ENCODE data around the gene THAP7. TPM values are rescaled to one million over a fixed set of nuclear protein-coding genes. Genes with fewer than 3 reads are reported as not detected.
"Not testable (repeated sequence)": the region's sequence is repeated elsewhere in the genome, so short reads cannot be mapped to it uniquely, and the experiment has no call there.

THAP7 gene
- 10 to 100 TPM; 29.1 to 29.8 TPM for total RNA-seq

DNA sequence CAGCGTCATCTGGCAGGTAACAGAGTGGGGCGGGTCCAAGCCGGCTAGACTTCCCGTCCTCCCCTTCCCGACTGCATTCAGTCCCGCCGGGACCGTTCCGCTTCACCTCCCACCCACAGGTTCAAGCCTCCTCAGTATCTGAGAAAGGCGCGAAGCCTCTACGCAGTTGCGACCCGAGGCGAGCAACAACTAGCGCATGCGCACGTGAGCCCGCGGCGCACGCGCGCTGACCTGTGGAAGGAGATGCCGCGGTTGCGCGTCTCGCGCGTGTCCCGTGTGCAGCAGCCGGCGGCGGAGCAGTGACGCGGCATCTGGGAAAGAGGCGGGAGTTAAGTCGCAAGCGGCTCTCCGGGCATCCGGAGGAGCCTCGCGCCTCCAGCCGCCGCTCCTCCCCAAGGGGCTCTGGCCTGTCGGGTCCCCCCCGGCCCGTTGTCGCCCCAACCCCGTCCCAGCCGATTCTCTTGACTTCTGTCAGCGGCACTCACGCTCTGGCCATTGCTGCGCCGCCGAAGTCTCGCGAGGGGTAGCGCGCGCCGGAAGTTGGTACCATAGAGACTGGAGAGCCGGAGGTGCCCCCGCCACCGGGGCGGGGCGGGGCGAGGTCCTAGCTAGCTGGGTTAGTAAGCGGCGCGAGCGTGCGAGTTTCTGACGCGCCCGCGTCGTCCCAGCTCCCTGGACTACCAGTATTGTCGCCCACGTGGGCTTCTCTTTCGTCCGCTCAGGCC is at the start of gene THAP7:
THAP7 (minus strand) TSS at position 518 of the 725 bp plus-strand sequence; CDS start at position 311, 207 bp downstream.
- peak within 1 kb of the TSS; percentile 100 for H3K27ac Mint-ChIP-seq
- ChIA-PET CTCF (interaction anchor here (0.9 to 1.5 kb wide), 4 partner anchors 7 to 49 kb away, joined by 3 to 5 read pairs (median 4); no protein-coding TSS in a partner anchor), POLR2A (no interaction called here)
- DNase-seq = peak; percentile 97
- no peaks in the 10 kb centered on the region for H3K27me3 Mint-ChIP-seq
- no peaks in the 10 kb centered on the region for H3K9me3 Mint-ChIP-seq
- H3K36me3 Mint-ChIP-seq (ENCODE audit: low read depth) = peaks cover 5% of the 10 kb centered on the region
- peaks cover 23% of the 10 kb centered on the region for H3K4me1 Mint-ChIP-seq
- peak within 1 kb of the TSS; percentile 83 for H3K4me3 Mint-ChIP-seq

GRCh38 chr22:21051145-21051830 is 49.4 kb upstream of the THAP7 start:
- ChIA-PET POLR2A (no interaction called here), CTCF (no interaction called here)
- DNase-seq = no peak
- Mint-ChIP-seq H3K4me1 (peaks cover 27% of the 10 kb centered on the region), H3K27ac (peak overlapping the region; percentile 56), H3K9me3 (no peaks in the 10 kb centered on the region), H3K27me3 (no peaks in the 10 kb centered on the region), H3K36me3 (ENCODE audit: low read depth) (no peaks in the 10 kb centered on the region), H3K4me3 (no peak overlapping the region)

GRCh38 chr22:21048965-21049364 is 47.0 kb upstream of the THAP7 start:
- DNase-seq; H3K9me3 Mint-ChIP-seq; H3K27ac Mint-ChIP-seq; H3K36me3 Mint-ChIP-seq (ENCODE audit: low read depth); H3K4me3 Mint-ChIP-seq; CTCF ChIA-PET; POLR2A ChIA-PET: not testable (repeated sequence)
- H3K27me3 Mint-ChIP-seq = peaks cover 15% of the 10 kb centered on the region
- peaks cover 28% of the 10 kb centered on the region for H3K4me1 Mint-ChIP-seq

GRCh38 chr22:21048448-21048847 is 46.5 kb upstream of the THAP7 start:
- Mint-ChIP-seq H3K27me3 (peaks cover 16% of the 10 kb centered on the region), H3K4me1 (peaks cover 33% of the 10 kb centered on the region)
- H3K9me3 Mint-ChIP-seq; H3K27ac Mint-ChIP-seq; H3K36me3 Mint-ChIP-seq (ENCODE audit: low read depth); H3K4me3 Mint-ChIP-seq; DNase-seq; POLR2A ChIA-PET: not testable (repeated sequence)
- CTCF ChIA-PET = interaction anchor here (1.9 kb wide), 1 partner anchor 8 kb away, joined by 5 read pairs; no protein-coding TSS in a partner anchor

DNA sequence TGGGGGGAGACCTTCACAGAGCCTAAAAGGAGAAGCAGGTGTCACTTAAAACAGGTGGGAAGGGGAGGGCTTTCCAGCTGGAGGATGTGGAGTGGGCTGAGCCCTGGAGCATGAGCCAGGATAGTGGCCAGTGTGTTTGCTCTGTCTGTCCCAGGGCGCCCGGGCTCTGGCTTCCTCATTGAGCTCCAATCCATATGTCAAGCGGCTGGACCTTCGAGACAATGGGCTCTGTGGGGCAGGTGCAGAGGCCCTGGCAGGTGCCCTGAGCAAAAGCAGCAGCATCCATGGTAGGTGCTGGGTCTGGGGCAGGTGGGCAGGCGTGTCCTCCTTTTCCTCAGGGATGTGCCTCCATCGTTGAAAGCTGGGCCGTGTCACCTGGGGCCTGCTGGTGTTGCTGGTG is 45.8 kb upstream of the THAP7 start:
- POLR2A ChIA-PET = no interaction called here
- Mint-ChIP-seq H3K27ac (no peak overlapping the region), H3K9me3 (no peaks in the 10 kb centered on the region), H3K4me3 (no peak overlapping the region), H3K36me3 (ENCODE audit: low read depth) (no peaks in the 10 kb centered on the region), H3K27me3 (peaks cover 18% of the 10 kb centered on the region), H3K4me1 (peaks cover 37% of the 10 kb centered on the region)
- DNase-seq = no peak
- CTCF ChIA-PET = interaction anchor here (1.9 kb wide), 1 partner anchor 9 kb away, joined by 5 read pairs; no protein-coding TSS in a partner anchor

DNA sequence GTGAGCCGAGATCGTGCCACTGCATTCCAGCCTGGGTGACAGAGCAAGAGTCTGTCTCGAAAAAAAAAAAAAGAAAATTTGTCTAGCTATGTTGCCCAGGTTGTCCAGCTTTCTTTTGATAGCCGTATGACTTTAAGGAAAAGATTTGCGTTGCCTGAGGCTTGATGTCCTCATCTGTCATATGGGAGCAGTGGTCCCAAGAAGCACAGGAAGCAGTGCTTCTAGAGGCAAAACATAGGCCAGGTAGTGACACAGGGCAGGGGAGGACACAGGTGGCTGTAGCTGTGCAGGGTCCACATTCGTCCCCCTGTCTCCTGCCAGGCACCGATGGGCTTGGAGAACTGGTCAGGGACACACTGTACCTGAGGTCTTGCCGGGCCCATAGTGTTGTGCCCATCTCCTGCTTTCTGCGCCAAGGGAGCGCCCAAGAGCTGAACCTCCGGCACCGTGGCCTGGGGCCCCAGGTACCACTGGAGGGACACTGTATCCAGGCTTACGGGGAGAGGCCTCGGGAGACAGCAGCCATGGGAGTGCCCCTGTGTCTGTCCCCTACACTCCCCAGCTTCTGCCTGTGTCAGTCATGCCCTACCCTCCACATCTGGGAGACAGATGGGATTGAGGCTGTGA is 45.2 kb upstream of the THAP7 start:
- POLR2A ChIA-PET = no interaction called here
- Mint-ChIP-seq H3K36me3 (ENCODE audit: low read depth) (no peaks in the 10 kb centered on the region), H3K9me3 (no peaks in the 10 kb centered on the region), H3K27ac (no peak overlapping the region), H3K27me3 (peaks cover 18% of the 10 kb centered on the region), H3K4me3 (no peak overlapping the region), H3K4me1 (peaks cover 37% of the 10 kb centered on the region)
- DNase-seq = no peak
- CTCF ChIA-PET = interaction anchor here (0.6 to 1.9 kb wide), 3 partner anchors 9 to 23 kb away, joined by 3 to 5 read pairs (median 4); no protein-coding TSS in a partner anchor

DNA sequence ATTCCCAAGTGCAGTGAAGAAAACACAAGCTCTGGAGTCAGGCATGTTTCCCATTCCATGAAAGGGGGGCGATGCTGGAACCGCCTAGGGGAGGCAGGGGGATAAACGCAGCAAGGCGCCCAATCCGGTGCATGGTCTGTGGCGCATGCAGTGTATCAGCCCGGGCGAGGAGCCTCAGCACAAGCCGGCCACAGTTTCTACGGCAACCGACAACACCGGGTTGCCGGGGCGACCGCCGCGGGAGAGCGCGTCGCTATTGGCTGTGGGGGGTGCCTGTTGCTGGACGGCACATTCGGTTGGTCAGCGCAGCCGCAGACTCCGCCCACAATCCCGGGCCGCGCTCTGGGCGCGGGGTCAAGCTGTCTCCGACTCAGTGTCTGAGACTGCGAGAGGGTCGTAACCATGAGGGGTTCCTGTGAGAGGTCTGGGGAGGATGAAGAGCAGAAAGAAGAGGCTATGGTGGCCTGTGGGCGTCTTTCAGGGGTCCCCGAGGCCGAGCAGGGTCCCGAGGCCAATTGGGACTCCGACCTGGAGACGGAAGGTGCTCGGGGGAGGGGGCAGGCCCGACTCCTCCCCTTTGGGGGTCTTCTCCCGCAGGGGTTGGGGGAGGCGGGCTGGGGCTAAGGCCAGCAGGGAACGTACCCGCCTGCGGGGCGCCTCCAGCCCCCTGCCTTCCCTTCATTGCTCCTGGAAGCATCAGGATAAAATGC is 43.8 kb upstream of the THAP7 start, which contains the start of gene LRRC74B:
LRRC74B (plus strand) TSS at position 362 of the 710 bp plus-strand sequence; CDS start at position 403, 41 bp downstream.
- peaks cover 18% of the 10 kb centered on the region for H3K27me3 Mint-ChIP-seq
- peak within 1 kb of the TSS; percentile 83 for H3K27ac Mint-ChIP-seq
- peak; percentile 81 for DNase-seq
- ChIA-PET POLR2A (interaction anchor here (0.6 kb wide), 1 partner anchor 581 kb away, joined by 3 read pairs; no protein-coding TSS in a partner anchor), CTCF (no interaction called here)
- H3K36me3 Mint-ChIP-seq (ENCODE audit: low read depth) = no peaks in the 10 kb centered on the region
- H3K4me3 Mint-ChIP-seq = no peak within 1 kb of the TSS
- H3K9me3 Mint-ChIP-seq = no peaks in the 10 kb centered on the region
- H3K4me1 Mint-ChIP-seq = peaks cover 27% of the 10 kb centered on the region

- peaks cover 27% of the 10 kb centered on the region for H3K4me1 Mint-ChIP-seq
- DNase-seq = no peak
- H3K27ac Mint-ChIP-seq = peak overlapping the region; percentile 83
- no peaks in the 10 kb centered on the region for H3K36me3 Mint-ChIP-seq (ENCODE audit: low read depth)
- H3K4me3 Mint-ChIP-seq = no peak overlapping the region
- ChIA-PET CTCF (no interaction called here), POLR2A (no interaction called here)
- H3K27me3 Mint-ChIP-seq = peaks cover 18% of the 10 kb centered on the region
- H3K9me3 Mint-ChIP-seq = no peaks in the 10 kb centered on the region
Observed at GRCh38 chr22:21044931-21045584, 43.1 kb upstream of the THAP7 start.

GRCh38 chr22:21043860-21044535 is 42.1 kb upstream of the THAP7 start:
- Mint-ChIP-seq H3K9me3 (no peaks in the 10 kb centered on the region), H3K4me1 (peaks cover 27% of the 10 kb centered on the region), H3K36me3 (ENCODE audit: low read depth) (no peaks in the 10 kb centered on the region), H3K27me3 (peaks cover 18% of the 10 kb centered on the region), H3K4me3 (no peak overlapping the region), H3K27ac (no peak overlapping the region)
- CTCF ChIA-PET = interaction anchor here (0.6 kb wide), 1 partner anchor 22 kb away, joined by 4 read pairs; no protein-coding TSS in a partner anchor
- POLR2A ChIA-PET = no interaction called here
- no peak for DNase-seq

DNA sequence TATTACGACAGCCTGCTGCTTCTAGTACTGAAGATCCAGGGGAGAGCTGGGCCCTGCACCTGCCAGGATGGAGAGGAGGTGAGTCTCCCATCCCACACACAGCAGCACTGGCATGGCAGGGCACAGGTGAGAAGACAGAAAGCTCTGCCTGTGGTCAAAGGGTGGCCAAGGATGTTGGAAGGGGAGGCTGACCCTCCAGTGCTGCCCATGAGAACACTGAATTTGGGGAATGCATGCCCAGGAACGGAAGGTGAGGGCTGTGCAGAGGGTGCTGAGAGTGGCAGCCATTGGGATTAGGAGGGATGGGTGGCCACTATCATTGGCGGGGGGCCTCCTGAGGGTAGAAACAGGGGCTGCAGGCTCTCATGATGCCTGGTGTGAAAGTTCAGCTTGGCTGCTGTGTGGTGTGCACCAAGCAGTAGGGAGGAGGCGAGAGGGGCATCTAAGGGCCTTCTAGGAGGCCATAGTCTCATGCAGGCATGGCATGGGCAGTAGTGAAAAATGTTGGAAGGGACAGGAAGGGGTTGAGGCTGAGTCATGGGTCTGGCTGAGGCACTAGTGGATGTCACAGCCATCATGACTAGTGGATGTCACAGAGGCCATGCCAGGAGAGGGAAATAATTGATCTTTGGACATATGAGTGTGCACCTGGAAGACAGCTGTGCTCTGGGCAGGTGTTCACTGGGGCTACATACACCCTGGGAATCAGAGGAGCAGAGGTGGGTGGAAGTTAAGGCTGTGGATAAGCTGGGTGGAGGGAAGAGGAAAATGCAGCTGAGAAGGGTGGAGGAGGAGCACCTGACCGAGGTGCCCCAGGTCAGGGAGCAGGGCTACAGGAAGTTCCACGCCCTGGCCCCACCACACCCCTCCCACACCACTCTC is 41.3 kb upstream of the THAP7 start:
- Mint-ChIP-seq H3K4me3 (no peak overlapping the region), H3K9me3 (no peaks in the 10 kb centered on the region), H3K27me3 (peaks cover 22% of the 10 kb centered on the region), H3K36me3 (ENCODE audit: low read depth) (no peaks in the 10 kb centered on the region), H3K4me1 (peaks cover 27% of the 10 kb centered on the region), H3K27ac (no peak overlapping the region)
- ChIA-PET CTCF (interaction anchor here (0.6 to 0.9 kb wide), 2 partner anchors 21 to 44 kb away, joined by 3 to 4 read pairs; no protein-coding TSS in a partner anchor), POLR2A (no interaction called here)
- no peak for DNase-seq

- Mint-ChIP-seq H3K4me3 (no peak overlapping the region), H3K4me1 (peaks cover 27% of the 10 kb centered on the region), H3K27ac (no peak overlapping the region), H3K27me3 (peaks cover 24% of the 10 kb centered on the region), H3K9me3 (no peaks in the 10 kb centered on the region), H3K36me3 (ENCODE audit: low read depth) (no peaks in the 10 kb centered on the region)
- POLR2A ChIA-PET = no interaction called here
- CTCF ChIA-PET = interaction anchor here (1.5 kb wide), 1 partner anchor 23 kb away, joined by 3 read pairs; no protein-coding TSS in a partner anchor
- no peak for DNase-seq
Observed at GRCh38 chr22:21041937-21042336, 40.0 kb upstream of the THAP7 start.

All from activated CD4-positive, alpha-beta T cell treated with anti-CD3 and anti-CD28 coated beads, Interleukin-2, amount 10 ng/mL, durations not matched to agents 7 days and 5 days (primary cell).